GM12872 (cell line): ENCODE results near the gene VPS35.

ENCODE experiments used
- CTCF ChIP-seq: IDR thresholded peaks from 3 replicates; pipeline ENCODE4 v1.5.1; 2011; ENCODE audit warnings: low read depth, mild to moderate bottlenecking, low read length, moderate library complexity; ENCODE audit not compliant: insufficient read depth

Gene VPS35

GRCh38 chr16:46621934-46622676 is 66.9 kb downstream of the VPS35 start:
- TF ChIP-seq CTCF = no peak

DNA sequence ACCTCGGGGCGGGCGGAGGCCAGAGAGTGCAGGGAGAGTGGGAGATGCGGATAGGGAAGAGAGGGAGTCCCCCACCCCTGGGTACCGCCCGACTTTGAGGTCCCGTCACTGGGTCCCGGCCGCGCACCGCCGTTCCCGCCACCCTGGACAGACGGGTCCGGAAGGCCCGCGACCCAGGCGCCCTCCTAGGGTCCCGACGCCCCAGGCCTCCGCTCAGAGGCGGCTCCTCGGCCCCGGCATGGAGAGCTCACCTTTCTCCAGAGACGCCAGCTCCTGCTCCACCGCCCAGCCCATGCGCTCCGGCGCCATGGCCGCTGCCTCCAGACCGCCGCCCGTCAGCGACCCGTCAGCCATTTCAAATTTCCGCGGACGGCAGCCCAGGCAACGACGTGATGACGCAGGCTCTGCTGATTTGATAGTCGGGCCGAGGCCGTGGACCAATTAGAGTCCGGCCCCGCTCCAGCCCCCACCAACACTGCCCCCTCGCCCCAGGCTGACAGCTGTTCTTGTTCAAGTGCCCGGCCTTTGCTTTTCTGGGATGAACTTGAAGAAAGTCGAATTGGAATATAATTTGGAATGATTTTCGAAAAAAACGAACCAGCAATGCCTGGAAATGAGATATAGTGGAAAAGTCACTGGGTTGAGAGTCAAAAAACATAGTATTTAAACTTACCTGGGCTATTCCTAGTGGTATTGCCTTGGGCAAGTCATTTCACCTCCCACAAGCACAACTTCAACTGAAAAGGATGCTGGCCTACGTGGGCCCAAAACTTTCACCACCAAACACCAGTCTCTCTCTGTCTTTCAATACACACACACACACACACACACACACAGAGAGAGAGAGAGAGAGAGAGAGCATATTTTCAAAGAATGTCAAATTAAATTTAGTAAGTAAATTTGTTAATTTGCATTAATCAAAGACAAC is 67.7 kb downstream of the VPS35 start, which contains the start of gene SHCBP1:
SHCBP1 (minus strand) TSS at position 374 of the 928 bp plus-strand sequence; CDS start at position 354, 20 bp downstream.
- no peak for TF ChIP-seq CTCF

DNA sequence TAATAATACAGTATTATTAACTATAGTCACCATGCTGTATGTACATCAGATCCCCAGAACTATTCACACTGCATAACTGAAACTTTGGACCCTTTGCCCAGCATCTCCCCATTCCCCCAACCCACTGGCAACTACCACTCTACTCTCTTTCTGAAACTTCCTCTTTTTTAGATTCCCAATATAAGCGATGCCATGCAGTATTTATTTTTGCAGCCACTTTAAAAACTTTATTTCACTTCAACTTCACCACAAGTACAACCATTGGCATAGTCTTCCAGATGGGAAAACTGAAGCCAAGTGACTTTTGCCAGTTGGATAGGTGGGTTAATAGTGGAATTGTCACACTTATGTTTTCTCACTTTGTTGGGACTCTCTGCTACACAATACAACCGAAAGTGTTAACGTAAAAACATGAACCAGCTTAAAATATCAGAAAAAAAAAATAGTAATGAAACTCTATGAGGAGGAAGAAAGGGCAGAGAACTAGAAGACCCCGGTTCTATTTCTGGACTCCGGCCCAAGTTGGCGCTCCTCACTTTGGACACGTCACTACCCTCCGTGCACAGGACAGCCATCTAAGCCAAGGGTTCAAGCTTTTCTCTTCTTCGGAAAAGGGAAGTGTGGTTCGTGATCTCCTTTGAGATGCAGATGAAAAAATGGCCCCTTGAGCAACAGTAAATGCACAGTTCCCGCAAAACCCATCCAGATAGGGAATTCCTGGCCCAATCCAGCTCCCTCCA is 68.5 kb downstream of the VPS35 start:
- TF ChIP-seq CTCF = no peak

GRCh38 chr16:46618516-46618915 is 70.5 kb downstream of the VPS35 start:
- TF ChIP-seq CTCF = no peak

DNA sequence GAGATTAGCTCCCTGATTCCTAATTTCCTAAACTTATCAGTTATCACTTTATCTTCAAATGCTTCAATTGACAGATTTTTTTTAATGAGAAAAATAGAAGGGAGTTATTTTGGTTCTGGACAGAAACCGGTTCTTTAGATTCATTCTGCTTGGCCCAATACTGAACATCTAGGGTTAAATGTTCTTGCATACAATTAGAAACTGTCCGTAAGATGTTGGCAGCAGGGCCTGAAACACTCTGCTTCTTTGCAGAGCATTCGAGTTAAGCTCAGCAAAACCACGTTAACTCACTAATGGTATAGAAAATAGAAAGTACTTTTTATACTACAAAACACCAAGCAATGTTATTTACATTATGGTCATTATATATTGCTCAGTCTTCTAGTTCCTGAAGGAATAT is 75.0 kb downstream of the VPS35 start:
- TF ChIP-seq CTCF = no peak

GRCh38 chr16:46613352-46613751 is 75.6 kb downstream of the VPS35 start:
- no peak for TF ChIP-seq CTCF

DNA sequence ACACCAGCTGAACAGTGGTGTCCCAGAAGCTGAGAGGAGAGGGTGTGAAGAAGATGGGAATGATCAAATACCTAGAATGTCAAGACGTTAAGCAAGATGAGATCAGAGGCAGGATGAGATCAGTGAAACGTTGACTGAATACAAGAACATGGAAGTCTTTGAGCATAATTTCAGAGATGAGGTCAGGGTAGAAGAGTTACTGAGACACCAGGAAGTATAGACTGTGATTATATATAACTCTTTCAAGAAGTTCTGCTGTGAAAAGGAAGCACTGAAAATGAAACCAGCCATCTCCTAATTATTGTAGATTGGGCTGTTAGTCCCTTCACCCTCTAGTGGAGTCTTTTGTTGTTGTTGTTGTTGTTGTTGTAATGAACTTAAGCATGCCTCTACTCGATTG is 76.9 kb downstream of the VPS35 start:
- TF ChIP-seq CTCF = peak; percentile 18; the same call in 1 of the 3 replicates
